NCI-H2107 treated with DMSO at 0.1 percent for 48 hours (cell line): ENCODE data around the gene C15orf61.

Experiments used
- DNase-seq: peaks from one replicate; lab custom pipeline; 2025; ENCODE audit not compliant: unreplicated experiment; lab: John Stamatoyannopoulos, UW

Gene C15orf61

GRCh38 chr15:67548862-67549651 is 28.1 kb downstream of the C15orf61 start:
- peak; percentile 64 for DNase-seq

- no peak for DNase-seq
These were observed 28.8 kb downstream of the C15orf61 start for GRCh38 chr15:67549736-67550135.

GRCh38 chr15:67550522-67550921 is 29.6 kb downstream of the C15orf61 start:
- no peak for DNase-seq

GRCh38 chr15:67551207-67551743 is 30.3 kb downstream of the C15orf61 start:
- no peak for DNase-seq

- no peak for DNase-seq
These were observed 33.6 kb downstream of the C15orf61 start for GRCh38 chr15:67554580-67554979.

GRCh38 chr15:67556976-67557570 is 36.1 kb downstream of the C15orf61 start:
- no peak for DNase-seq

GRCh38 chr15:67558502-67558901 is 37.6 kb downstream of the C15orf61 start:
- DNase-seq, result no peak

- peak; percentile 71 for DNase-seq
These were observed 38.2 kb downstream of the C15orf61 start for GRCh38 chr15:67559158-67559557.

- no peak for DNase-seq
These were observed 38.6 kb downstream of the C15orf61 start for GRCh38 chr15:67559576-67559975.

GRCh38 chr15:67560320-67560719 is 39.4 kb downstream of the C15orf61 start:
- DNase-seq, result no peak

GRCh38 chr15:67563092-67563491 is 42.2 kb downstream of the C15orf61 start:
- DNase-seq, result no peak

GRCh38 chr15:67564021-67564967 is 43.4 kb downstream of the C15orf61 start:
- DNase-seq, result no peak

GRCh38 chr15:67564968-67565345 is 44.0 kb downstream of the C15orf61 start:
- no peak for DNase-seq

- no peak for DNase-seq
These were observed 48.7 kb downstream of the C15orf61 start for GRCh38 chr15:67569668-67570067.

- DNase-seq, result no peak
These were observed 50.1 kb downstream of the C15orf61 start for GRCh38 chr15:67570875-67571647.

GRCh38 chr15:67571648-67572415 is 50.9 kb downstream of the C15orf61 start:
- DNase-seq, result no peak

- no peak for DNase-seq
These were observed 52.3 kb downstream of the C15orf61 start for GRCh38 chr15:67573194-67573593.

GRCh38 chr15:67575039-67575502 is 54.1 kb downstream of the C15orf61 start:
- DNase-seq, result no peak

- DNase-seq, result no peak
These were observed 57.2 kb downstream of the C15orf61 start for GRCh38 chr15:67578020-67578600.
